COR-L47 (cell line): ENCODE measurements around the gene C6orf58.

Experiments used
- DNase-seq: peaks from one replicate; lab custom pipeline; 2025; lab: John Stamatoyannopoulos, UW

The C6orf58 gene

GRCh38 chr6:127576874-127577273 is at the start of gene C6orf58:
C6orf58 (plus strand) TSS chr6:127577174; CDS start chr6:127577186, 12 bp downstream.
- DNase-seq: no peak

- DNase-seq: no peak
These were observed 44.0 kb upstream of the C6orf58 start for GRCh38 chr6:127533011-127533410.

DNA sequence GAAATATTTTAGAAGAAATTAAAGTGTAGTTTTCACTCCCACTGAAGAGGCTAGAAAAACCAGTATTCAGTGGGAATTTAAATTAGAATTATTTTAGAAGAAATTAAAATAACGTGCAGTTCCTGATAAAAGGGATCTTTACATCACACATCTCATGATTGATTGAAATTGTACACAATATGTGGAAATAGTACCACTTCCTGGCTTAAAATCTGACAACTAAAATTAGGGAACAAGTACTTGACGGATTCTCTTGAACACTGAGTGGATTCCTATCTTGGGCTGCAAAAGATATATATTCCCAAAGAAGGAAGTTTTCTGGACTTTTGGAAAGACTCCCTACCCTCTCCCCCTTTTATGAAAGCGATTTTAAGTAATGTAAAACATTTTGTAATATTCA is 43.2 kb upstream of the C6orf58 start:
- no peak for DNase-seq

DNA sequence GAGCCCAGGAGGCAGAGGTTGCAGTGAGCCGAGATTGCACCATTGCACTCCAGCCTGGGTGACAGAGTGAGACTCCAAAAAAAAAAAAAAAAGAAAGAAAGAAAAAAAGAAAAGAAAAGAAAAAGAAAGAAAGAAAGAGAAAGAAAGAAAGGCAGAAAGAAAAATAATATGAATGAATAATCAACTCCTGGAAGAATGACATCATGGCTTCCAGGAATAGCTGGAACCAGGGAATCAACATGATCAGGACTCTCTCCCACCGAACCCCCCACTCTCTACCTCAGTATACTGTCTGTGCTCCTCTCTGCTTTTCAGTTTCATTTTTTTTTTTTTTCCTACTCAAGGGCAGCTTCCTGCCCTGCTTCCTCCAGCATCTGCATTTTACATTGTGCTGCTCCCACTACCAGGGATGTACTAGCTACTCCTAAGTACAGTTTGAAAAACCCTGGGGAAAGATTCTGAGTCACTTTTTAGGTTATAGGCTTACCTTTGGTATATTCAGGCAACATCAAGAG is 38.2 kb upstream of the C6orf58 start:
- no peak for DNase-seq

DNA sequence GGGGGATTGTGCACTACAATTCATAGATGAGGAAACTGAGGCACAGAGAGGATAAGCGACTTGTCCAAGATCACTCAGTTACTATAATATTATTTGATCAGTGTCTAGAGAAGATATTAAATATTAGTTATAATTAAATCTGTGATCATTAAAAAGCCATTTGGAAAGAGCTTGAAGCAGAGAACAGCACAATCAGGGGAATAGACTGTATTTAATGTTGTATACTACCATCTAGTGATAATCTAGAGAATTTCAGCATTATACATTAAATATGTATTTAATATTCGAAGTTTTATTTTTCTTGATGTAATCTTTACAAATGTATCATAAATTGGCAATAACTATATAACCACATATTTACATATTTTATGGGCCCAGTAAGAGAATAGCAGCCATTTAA is 37.7 kb upstream of the C6orf58 start:
- DNase-seq: peak; percentile 10

- DNase-seq: no peak
These were observed 29.8 kb upstream of the C6orf58 start for GRCh38 chr6:127547215-127547614.

DNA sequence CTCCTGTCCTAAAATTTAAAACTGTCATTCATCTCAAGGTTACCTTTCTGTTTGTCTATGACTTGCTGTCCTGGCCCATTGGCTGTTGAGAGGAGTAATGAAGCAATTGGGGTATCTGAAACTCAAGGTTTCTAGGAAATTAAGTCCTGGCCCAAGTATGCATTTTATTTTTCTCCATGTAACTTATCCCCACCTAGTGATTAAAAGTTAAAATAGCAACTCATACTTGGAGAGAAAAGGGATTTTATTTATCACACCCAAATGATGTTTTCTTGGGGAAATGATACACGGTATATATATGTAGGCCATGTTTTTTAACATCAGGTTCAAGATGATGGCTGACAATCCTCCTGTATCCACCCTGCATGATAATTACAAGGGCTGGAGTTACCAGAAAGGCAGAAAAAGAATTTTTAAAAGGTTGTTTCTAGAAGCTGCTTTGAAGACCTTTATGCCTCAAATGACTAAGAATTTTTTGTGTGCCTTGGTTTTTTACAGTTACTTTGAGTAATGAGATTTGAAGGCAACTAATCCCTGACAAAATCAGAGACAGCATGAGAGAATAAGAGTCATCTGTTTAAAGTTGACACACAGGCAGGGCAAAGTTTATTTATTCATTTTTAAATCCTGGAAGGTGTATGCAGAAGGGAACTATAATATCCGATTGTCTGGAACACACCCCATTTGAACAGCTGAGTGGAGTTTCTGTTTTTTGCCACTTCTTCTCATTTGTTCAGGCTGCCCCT is 28.9 kb upstream of the C6orf58 start:
- no peak for DNase-seq

- DNase-seq: no peak
These were observed 26.6 kb upstream of the C6orf58 start for GRCh38 chr6:127550403-127550802.

DNA sequence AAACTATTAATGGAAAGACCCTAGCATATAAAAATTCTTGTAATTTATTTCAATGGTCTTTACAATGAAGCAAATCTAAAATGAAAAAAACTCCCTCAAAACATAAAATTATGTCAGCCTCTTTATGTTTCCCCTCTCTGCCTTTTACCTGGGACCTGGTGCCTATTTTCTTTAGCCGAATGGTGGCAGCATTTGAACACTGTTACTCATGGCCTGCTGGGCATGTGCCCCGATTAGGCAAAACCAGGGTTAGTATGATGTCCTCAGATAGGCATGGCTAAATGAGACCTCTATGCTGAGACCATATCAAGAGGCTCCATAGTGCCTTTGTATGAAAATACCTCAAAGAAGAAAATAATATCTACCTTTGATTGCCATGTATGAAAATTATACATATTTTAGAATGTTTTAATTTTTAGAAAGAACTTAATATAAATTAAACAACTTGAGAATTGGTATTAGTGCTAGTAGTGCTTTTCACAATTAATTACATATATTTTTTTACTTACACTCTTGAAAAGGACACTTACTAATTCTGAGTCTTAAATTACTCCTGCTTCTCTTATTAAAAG is 22.5 kb upstream of the C6orf58 start:
- DNase-seq: no peak

DNA sequence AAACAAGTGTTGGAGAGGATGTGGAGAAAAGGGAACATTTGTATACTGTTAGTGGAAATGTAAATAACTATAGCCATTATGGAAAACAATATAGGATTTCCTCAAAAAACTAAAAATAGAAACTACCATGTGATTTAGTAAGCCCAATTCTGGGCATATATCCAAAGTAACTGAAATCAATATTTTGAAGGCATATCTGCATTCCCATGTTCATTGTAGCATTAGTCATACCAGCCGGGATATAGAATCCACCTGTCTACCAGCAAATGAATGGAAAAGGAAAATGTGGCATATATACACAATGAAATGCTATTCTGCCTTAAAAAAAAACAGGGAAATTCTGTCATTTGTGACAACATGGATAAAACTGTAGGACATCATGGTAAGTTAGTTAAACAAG is 15.3 kb upstream of the C6orf58 start:
- no peak for DNase-seq

DNA sequence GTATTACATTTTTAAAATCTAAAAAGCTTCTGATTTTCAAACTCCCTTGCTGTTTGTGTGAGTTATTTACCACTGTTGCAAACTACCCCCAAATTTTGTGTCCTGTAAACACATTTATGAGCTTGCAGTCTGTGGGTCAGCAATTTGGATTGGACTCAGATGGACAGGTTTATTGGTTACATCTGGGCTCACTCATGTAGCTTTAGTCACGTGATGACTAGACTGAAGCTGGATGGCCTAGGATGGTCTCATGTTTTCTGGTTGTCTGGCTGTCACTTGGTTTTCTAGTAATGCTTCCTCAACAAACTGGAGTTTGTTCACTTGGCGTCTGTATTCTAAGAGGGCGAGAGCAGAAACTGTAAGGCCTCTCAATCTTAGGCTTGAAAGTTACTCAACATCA is 12.2 kb upstream of the C6orf58 start:
- no peak for DNase-seq

DNA sequence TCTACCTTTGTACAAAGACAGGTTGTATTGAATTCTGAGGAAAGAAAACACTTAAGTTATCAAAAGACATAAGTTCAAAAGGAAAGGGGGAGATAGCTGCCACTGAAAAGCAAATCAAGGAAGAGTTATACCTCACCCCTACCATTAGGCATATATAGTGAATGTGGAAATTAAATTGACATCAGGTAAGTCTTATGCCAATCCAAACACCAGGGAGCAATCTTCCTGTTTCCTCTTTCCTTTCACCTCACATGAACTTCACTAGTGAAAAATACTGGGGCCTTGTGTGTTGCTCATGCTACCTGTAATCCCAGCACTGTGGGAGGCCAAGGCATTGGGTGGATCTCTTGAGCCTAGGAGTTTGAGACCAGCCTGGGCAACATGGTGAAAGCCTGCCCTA is 10.9 kb upstream of the C6orf58 start:
- no peak for DNase-seq

DNA sequence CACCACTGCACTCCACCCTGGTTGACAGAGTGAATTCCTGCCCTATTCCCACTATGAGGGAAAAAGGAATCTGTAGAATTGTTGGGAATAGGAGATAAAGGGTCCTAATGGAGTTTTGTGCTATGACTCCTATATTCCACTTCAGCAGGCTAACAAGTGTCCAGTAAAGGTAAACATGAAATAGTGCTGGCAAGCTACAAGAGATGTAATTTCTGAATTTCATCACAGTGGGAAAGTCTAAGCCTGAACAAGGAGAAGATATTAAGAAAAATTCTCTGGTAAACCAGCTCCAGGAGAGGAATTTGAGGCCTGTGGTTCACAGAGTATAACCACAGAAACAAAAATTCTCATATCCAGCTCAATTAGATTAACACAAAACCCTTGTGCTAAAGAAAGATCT is 10.3 kb upstream of the C6orf58 start:
- no peak for DNase-seq

- no peak for DNase-seq
These were observed 9.5 kb upstream of the C6orf58 start for GRCh38 chr6:127567476-127567875.

GRCh38 chr6:127570739-127571389 is 6.1 kb upstream of the C6orf58 start:
- no peak for DNase-seq

GRCh38 chr6:127578900-127579299 is 1.9 kb downstream of the C6orf58 start:
- no peak for DNase-seq

DNA sequence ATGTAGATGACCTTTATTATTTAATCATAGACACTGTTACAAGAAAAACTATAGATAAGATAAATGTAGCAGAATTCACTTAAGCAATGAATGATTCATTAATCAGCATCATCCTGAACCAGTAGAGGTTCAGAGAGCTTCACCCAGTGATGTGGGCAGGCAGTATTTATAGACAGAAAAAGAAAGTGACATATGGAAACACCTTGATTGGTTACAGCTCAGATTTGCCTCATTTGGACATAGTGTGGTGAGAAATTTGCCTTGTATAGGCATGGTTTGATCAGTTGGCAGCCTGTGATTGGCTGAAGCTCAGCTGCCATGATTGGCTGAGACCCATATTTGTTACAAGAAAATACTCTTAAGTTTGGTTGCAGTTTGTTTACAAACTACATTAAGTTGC is 4.6 kb downstream of the C6orf58 start:
- DNase-seq: no peak

DNA sequence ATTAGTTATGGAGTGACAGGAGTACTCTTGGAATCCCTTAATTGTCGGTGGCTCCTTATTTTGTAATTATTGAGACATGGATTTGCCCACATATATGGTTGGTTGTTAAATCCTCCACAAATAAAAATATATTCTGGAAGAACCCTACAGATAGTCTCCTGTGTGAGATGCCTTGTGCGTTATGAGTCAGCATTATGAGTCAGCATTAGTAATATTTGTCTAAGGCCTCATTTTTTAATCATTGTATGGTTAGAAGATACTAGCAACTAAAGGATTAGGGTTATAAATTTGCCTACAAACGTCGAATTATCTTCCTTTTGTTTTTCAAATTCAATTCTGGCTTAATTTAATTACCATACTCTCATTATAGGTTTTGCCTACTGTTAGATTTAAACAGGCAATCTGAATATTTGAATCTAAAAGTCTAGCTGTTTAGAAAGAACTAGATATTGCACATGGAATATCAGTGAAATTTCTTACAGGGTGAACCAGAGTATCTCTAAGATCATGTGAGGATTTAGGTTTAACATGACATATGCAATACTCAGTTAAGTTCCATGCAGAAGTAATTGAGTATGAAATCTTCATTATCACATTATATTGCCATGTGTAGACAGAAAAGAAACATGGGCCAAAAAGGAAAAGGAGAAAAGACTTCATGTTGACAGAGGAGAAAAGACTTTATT is 5.9 kb downstream of the C6orf58 start:
- no peak for DNase-seq

GRCh38 chr6:127585123-127585522 is 8.1 kb downstream of the C6orf58 start:
- no peak for DNase-seq

DNA sequence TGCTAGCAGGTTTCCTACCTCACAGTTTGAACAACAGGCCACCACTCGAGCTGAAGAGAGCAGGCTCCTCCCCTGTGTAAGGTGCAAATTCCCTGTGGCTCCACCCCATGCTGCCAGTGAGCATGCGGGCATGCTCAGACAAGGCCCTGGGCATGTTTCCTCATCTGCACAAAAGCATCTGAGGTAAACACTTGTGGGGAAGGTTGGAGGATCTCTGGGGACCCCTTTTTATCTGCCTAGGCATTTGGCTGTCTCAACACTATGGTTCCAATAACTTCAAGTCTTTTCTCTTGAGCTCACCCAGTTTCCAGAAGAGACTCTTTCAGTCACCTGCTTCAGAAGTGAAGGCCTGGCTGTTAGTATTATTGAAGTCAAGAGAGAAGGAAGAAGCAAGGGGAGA is 9.4 kb downstream of the C6orf58 start:
- DNase-seq: no peak

DNA sequence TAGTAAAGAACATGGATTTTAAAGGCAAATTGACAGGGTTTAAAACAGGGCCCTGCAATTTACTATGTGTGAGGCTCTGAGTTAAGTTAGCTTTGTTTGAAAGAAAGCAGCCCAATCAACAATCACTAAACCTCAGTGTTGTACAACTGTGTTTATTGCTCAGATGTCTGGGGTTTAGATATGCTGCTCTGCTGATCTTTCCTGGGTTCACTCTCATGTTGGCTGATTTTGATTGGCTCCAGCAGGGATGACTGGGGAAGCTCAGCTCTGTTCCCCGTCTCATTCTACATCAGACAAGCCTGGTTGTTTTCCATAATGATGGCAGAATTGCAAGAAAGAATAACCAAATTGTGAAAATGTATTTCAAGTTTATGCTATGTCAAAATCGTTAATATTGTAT is 10.9 kb downstream of the C6orf58 start:
- DNase-seq: no peak

DNA sequence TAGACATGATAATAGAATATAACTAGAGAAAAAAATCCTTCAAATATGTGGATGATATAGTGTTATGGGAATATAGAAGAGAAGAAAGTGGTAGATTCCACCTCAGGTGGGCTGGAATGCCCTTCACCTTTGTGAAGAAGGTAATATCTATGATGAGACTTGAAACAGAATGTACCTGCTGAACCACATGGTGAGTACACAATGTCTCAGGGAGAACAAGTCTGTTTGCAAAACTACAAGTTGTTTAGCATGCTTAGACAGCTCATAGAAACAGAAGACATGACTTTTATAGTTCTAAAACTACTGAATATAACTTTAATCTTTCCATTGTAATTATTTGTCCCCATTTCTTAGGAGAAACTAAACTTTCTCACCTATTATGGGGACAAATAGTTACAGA is 12.2 kb downstream of the C6orf58 start:
- DNase-seq: no peak

GRCh38 chr6:127590344-127590743 is 13.4 kb downstream of the C6orf58 start:
- no peak for DNase-seq
